ENCODE measurements around the gene C1orf53. TPM values are rescaled to one million over a fixed set of nuclear protein-coding genes. Genes with fewer than 3 reads are reported as not detected.

The C1orf53 gene
- total RNA-seq, 4 donors from 2014 or later, result 2.5 to 7.0 TPM; not detected in 2

- in situ Hi-C loops (cut with MboI; ENCODE audit: low pct_ligation_motif_present in 1 of 4, low pct_unique_long_range_greater_than_20kb in 1 of 4, low sequenced_read_pairs in 3 of 4) (no loop called here), intact Hi-C loops (cut with DNase I; ENCODE audit: low total_unique reads) (no loop called here)
- DNase-seq, result no peak
- H3K36me3 ChIP-seq, result no peaks in the 10 kb centered on the region
- H3K9me3 ChIP-seq, result no peaks in the 10 kb centered on the region
- no peak overlapping the region for H3K4me3 ChIP-seq
- WGBS, 2 donors (ENCODE audit: low coverage in 1 of 2), result 96 to 100% methylated on average over 1 to 2 of the region's 2 CpGs
- no peaks in the 10 kb centered on the region for H3K27me3 ChIP-seq
- H3K4me1 ChIP-seq, result no peaks in the 10 kb centered on the region
- no peak overlapping the region for H3K27ac ChIP-seq
- no peak for TF ChIP-seq POLR2A (IDR thresholded peaks at IDR 0.05)
- no peak for TF ChIP-seq EP300 (IDR thresholded peaks at IDR 0.05; ENCODE audit: low read depth)
- TF ChIP-seq, protein P1, sequence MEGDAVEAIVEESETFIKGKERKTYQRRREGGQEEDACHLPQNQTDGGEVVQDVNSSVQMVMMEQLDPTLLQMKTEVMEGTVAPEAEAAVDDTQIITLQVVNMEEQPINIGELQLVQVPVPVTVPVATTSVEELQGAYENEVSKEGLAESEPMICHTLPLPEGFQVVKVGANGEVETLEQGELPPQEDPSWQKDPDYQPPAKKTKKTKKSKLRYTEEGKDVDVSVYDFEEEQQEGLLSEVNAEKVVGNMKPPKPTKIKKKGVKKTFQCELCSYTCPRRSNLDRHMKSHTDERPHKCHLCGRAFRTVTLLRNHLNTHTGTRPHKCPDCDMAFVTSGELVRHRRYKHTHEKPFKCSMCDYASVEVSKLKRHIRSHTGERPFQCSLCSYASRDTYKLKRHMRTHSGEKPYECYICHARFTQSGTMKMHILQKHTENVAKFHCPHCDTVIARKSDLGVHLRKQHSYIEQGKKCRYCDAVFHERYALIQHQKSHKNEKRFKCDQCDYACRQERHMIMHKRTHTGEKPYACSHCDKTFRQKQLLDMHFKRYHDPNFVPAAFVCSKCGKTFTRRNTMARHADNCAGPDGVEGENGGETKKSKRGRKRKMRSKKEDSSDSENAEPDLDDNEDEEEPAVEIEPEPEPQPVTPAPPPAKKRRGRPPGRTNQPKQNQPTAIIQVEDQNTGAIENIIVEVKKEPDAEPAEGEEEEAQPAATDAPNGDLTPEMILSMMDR (IDR thresholded peaks at IDR 0.05), result no peak
- TF ChIP-seq POLR2AphosphoS5 (IDR thresholded peaks at IDR 0.05), result no peak
Measured at GRCh38 chr1:197942042-197942441, 39.6 kb downstream of the C1orf53 start.

GRCh38 chr1:197944485-197944884 is 42.1 kb downstream of the C1orf53 start:
- Histone ChIP-seq H3K27me3 (no peaks in the 10 kb centered on the region), H3K27ac (no peak overlapping the region), H3K4me3 (no peak overlapping the region), H3K36me3 (no peaks in the 10 kb centered on the region), H3K9me3 (no peaks in the 10 kb centered on the region), H3K4me1 (no peaks in the 10 kb centered on the region)
- no peak for DNase-seq
- 89 to 94% methylated on average over 4 of the region's 4 CpGs for WGBS, 2 donors (ENCODE audit: low coverage in 1 of 2)
- intact Hi-C loops (cut with DNase I; ENCODE audit: low total_unique reads), result no loop called here
- no peak for TF ChIP-seq POLR2A (IDR thresholded peaks at IDR 0.05)
- TF ChIP-seq, protein P1 (IDR thresholded peaks at IDR 0.05), result no peak
- TF ChIP-seq EP300 (IDR thresholded peaks at IDR 0.05; ENCODE audit: low read depth), result no peak
- no peak for TF ChIP-seq POLR2AphosphoS5 (IDR thresholded peaks at IDR 0.05)
- in situ Hi-C loops (cut with MboI; ENCODE audit: low pct_ligation_motif_present in 1 of 4, low pct_unique_long_range_greater_than_20kb in 1 of 4, low sequenced_read_pairs in 3 of 4), result no loop called here

- no peaks in the 10 kb centered on the region for H3K27me3 ChIP-seq
- H3K4me1 ChIP-seq, result no peaks in the 10 kb centered on the region
- no peak overlapping the region for H3K27ac ChIP-seq
- no peaks in the 10 kb centered on the region for H3K9me3 ChIP-seq
- TF ChIP-seq EP300 (IDR thresholded peaks at IDR 0.05; ENCODE audit: low read depth), result no peak
- TF ChIP-seq, protein P1 (IDR thresholded peaks at IDR 0.05), result no peak
- TF ChIP-seq POLR2AphosphoS5 (IDR thresholded peaks at IDR 0.05), result no peak
- no peak for TF ChIP-seq POLR2A (IDR thresholded peaks at IDR 0.05)
- in situ Hi-C loops (cut with MboI; ENCODE audit: low pct_ligation_motif_present in 1 of 4, low pct_unique_long_range_greater_than_20kb in 1 of 4, low sequenced_read_pairs in 3 of 4) (no loop called here), intact Hi-C loops (cut with DNase I; ENCODE audit: low total_unique reads) (no loop called here)
- DNase-seq, result no peak
- WGBS, 2 donors (ENCODE audit: low coverage in 1 of 2), result 50 to 73% methylated on average over 6 to 8 of the region's 8 CpGs
- no peak overlapping the region for H3K4me3 ChIP-seq
- H3K36me3 ChIP-seq, result no peaks in the 10 kb centered on the region
Measured at GRCh38 chr1:197948926-197949899, 46.8 kb downstream of the C1orf53 start.

DNA sequence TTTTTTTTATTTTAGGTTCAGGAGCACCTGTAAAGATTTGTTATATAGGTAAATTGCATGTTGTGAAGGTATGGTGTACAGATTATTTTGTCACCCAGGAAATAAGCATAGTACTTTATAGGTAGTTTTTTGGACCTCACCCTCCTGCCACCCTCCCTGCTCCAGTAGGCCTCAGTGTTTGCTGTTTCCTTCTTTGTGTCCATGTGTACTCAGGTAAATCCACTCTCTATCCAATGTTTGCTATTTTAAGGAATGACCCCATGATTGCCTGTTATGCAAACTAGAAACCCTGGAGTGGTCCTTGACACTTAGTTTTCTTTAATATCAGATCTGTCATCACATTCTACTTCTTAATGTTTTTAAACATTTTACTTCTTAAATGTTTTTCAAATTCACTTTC is 48.7 kb downstream of the C1orf53 start:
- intact Hi-C loops (cut with DNase I; ENCODE audit: low total_unique reads), result no loop called here
- Histone ChIP-seq H3K9me3 (no peaks in the 10 kb centered on the region), H3K27ac (no peak overlapping the region), H3K4me3 (no peak overlapping the region), H3K27me3 (no peaks in the 10 kb centered on the region), H3K36me3 (no peaks in the 10 kb centered on the region), H3K4me1 (no peaks in the 10 kb centered on the region)
- TF ChIP-seq POLR2A (IDR thresholded peaks at IDR 0.05) (no peak), POLR2AphosphoS5 (IDR thresholded peaks at IDR 0.05) (no peak), EP300 (IDR thresholded peaks at IDR 0.05; ENCODE audit: low read depth) (no peak)
- TF ChIP-seq, protein P1 (IDR thresholded peaks at IDR 0.05), result no peak
- in situ Hi-C loops (cut with MboI; ENCODE audit: low pct_ligation_motif_present in 1 of 4, low pct_unique_long_range_greater_than_20kb in 1 of 4, low sequenced_read_pairs in 3 of 4), result no loop called here
- no peak for DNase-seq
